ENCODE measurements around the gene INPP5K.

Gene INPP5K

DNA sequence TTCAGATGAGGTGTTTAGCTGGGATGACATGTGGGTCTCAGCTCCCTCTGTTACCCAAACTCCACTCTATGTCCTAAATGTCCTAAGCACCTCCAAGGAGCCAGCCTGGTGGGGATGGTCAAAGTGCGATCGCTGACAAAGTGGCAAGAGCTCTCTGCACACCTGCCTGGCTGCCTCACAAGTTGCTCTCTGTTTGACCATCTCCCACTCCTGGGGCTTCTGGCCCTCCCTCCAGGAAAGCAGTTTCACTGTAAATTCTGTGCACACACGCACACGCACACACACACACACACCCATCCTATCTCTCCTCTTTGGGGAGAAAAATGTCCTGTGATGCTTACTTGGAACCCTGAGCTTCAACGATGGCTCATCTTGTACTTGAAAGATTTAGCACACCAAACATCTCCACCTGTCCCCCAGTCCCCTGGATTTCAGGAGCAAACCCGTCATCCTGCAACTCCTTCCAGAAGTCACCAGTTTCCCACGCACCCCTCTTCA is 44.5 kb upstream of the INPP5K start:
- in situ Hi-C loops (cut with MboI; ENCODE audit: low sequenced_read_pairs, unreplicated experiment): no loop called here
- TF ChIP-seq, protein P1, sequence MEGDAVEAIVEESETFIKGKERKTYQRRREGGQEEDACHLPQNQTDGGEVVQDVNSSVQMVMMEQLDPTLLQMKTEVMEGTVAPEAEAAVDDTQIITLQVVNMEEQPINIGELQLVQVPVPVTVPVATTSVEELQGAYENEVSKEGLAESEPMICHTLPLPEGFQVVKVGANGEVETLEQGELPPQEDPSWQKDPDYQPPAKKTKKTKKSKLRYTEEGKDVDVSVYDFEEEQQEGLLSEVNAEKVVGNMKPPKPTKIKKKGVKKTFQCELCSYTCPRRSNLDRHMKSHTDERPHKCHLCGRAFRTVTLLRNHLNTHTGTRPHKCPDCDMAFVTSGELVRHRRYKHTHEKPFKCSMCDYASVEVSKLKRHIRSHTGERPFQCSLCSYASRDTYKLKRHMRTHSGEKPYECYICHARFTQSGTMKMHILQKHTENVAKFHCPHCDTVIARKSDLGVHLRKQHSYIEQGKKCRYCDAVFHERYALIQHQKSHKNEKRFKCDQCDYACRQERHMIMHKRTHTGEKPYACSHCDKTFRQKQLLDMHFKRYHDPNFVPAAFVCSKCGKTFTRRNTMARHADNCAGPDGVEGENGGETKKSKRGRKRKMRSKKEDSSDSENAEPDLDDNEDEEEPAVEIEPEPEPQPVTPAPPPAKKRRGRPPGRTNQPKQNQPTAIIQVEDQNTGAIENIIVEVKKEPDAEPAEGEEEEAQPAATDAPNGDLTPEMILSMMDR (IDR thresholded peaks at IDR 0.05; ENCODE audit: borderline replicate concordance, control extremely low read depth, extremely low read depth, insufficient read depth, missing control alignments): no peak
- no peak for DNase-seq (ENCODE audit: low spot score)

DNA sequence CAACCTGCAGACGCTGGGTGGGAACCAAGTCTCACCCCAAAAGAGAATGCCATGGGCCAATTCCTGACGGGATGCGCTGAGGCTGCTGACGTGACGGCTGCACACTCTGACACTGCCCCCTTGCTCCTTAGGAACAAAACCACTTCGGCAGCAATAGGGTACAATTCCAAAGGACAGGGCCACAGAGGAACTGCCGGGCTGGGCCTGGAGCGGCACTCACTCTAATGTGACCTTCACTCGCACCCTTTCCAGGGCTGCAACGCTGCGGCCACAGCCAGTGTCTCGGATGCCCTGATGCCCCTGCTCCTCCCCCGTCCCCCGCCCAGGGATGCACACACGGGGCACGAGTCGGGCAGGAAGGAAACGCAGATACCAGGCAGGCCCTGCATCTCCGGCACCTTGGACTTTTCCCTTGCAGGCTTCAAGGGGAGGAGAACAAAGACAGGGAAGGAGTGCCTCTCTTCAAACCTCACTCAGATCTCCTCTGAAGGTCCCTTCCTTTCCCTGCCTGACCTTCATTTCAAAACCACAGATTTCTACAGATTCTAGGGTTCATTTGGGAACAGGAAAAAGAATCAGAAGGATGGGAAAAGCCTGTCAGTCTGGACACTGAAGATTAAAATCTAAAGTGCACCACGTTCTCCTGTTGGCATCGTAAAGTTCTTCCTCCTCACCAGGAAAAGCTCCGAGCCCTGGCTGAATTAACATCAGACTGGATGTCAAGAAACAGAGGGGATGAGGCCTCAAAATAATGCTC is 43.9 kb upstream of the INPP5K start:
- TF ChIP-seq, protein P1 (IDR thresholded peaks at IDR 0.05; ENCODE audit: borderline replicate concordance, control extremely low read depth, extremely low read depth, insufficient read depth, missing control alignments): no peak
- no peak for DNase-seq (ENCODE audit: low spot score)
- in situ Hi-C loops (cut with MboI; ENCODE audit: low sequenced_read_pairs, unreplicated experiment): no loop called here

DNA sequence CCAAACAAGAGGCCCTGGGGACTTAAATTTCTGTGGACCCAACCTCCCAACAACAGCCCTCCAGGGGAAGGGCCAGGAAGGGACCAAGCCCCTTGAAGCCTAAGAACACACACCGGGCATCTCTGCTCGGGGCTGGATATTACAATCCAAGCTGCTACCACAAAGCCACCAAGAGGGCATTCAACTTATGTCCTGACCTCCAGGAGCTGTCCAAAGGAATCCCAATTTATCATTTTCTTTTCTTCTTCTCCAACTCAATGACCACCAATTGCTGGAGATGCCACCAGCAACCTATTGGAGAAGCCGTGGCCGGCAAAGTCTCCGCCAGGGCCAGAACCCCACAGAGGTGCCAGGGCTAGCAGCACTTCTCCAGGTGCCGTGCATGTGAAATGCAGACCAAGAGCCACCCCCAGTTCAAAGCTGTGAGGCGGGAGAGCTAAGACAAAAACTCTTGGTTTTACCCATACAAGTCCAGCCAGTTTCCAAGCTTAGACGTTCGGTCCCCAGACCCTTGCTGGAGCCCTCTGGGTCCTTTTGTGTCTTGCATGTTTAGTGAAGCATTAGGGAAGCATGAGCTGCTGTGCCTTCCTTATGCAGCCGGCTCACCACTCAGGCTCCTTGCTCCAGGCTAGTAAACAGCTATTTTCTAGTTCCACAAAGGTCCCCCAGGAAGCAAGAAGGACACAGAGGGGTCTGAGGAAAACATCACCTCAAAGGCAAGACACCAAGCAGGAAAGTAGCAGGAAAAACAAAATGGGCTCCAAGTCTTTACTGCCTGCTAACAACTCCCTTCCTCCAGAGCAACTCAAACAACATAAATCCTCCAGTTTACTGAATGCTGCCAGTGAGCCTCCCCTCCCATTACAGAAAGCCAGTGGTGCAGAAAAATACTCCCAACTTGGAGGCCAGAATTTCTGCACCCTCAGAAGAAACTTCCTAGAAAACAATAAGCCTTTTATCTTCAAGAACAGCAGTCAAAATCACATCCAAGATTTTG is 42.9 kb upstream of the INPP5K start:
- TF ChIP-seq, protein P1 (IDR thresholded peaks at IDR 0.05; ENCODE audit: borderline replicate concordance, control extremely low read depth, extremely low read depth, insufficient read depth, missing control alignments): no peak
- in situ Hi-C loops (cut with MboI; ENCODE audit: low sequenced_read_pairs, unreplicated experiment): no loop called here
- DNase-seq (ENCODE audit: low spot score): no peak

DNA sequence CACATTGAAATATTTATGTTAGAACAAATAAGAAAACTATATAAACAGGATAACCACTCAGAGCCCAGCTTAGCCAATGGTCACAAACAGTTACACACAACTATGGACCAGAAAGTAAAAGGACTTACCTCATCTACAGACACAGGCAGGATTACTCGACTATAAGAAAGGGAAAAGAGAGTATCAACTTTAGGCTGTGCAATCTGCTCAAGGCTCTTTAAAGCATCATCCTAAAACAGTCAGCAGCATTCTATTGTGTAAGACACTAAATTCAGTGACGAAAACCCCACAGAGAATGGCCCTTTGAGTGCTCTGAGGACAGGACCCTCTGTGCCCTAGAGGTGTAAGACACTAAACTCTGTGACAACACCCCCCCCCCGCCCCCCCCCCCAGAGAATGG is 42.0 kb upstream of the INPP5K start:
- in situ Hi-C loops (cut with MboI; ENCODE audit: low sequenced_read_pairs, unreplicated experiment): no loop called here
- TF ChIP-seq, protein P1 (IDR thresholded peaks at IDR 0.05; ENCODE audit: borderline replicate concordance, control extremely low read depth, extremely low read depth, insufficient read depth, missing control alignments): no peak
- DNase-seq (ENCODE audit: low spot score): no peak

DNA sequence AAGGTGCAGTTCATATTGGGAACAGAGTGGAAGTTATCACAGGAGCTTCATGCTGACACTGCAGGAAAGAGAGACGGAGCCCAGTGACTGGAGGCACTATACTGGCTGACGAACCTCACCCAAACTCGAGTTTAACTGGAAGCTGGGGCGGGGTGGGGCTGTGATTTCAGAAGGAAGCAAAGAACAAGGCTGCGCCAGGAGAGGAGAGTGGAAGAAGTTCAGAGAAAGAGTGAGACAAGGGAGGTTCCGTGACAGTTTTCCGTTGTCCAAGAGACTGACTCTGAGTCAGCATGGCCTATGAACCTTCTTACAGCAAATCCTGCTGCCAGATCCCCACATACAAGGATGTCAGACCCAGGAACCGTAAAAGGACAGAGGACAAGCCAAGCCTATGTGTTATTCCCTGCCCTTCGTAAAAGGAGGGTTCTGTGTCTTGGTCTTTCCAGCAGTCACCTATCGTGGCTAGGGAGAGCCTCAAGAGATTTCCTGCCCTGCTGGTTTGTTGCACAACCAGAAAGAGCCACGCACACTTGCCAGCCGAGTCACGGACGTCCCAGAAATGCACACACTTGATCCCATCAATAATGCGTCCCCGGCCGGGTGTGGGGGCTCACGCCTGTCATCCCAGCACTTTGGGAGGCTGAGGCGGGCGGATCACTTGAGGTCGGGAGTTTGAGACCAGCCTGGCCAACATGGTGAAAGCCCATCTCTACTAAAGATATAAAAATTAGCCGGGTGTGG is 41.1 kb upstream of the INPP5K start:
- TF ChIP-seq, protein P1 (IDR thresholded peaks at IDR 0.05; ENCODE audit: borderline replicate concordance, control extremely low read depth, extremely low read depth, insufficient read depth, missing control alignments): no peak
- in situ Hi-C loops (cut with MboI; ENCODE audit: low sequenced_read_pairs, unreplicated experiment): no loop called here
- DNase-seq (ENCODE audit: low spot score): no peak
